Right cardiac atrium (tissue), 5 donors: ENCODE measurements around the gene SLX9. TPM values are rescaled to one million over a fixed set of nuclear protein-coding genes. Genes with fewer than 3 reads are reported as not detected.

Experiments used
- ATAC-seq, 2 donors: fragments of 200-7000 bp; cut with Tn5 transposase; one replicate each; pipeline versions ENCODE4 v1.8.0 to v1.9.1; 2020; ENCODE audit warnings: moderate library complexity in 2 of 2, mild to moderate bottlenecking in 1 of 2
- DNase-seq, 3 donors: peaks; one replicate each; pipeline ENCODE4 v3.0.0-alpha.2; 2020
- H3K27ac ChIP-seq: one replicate; pipeline ENCODE4 v1.5.1; 2013; ENCODE audit warnings: mild to moderate bottlenecking, low read length, control low read depth, moderate library complexity
- H3K27me3 ChIP-seq: one replicate; pipeline ENCODE4 v1.6.1; 2013; ENCODE audit not compliant: control insufficient read depth, insufficient read depth
- H3K4me1 ChIP-seq: one replicate; pipeline ENCODE4 v1.6.1; 2013; ENCODE audit warnings: low read length; ENCODE audit not compliant: control insufficient read depth, insufficient read depth
- H3K4me3 ChIP-seq: one replicate; pipeline ENCODE4 v1.5.1; 2013; ENCODE audit warnings: low read length, control low read depth
- H3K9me3 ChIP-seq: one replicate; pipeline ENCODE4 v1.6.1; 2013; ENCODE audit warnings: low read length; ENCODE audit not compliant: control insufficient read depth
- WGBS: extraction: QIAGEN DNeasy Blood & Tissue Kit; methylation state at CpG from one replicate; pipeline ENCODE4 v1.1.7; 2013; 5-methylcytosine and 5-hydroxymethylcytosine counted together
- intact Hi-C, 4 donors: fragments of 100-400 bp; cut with DNase I; formaldehyde crosslinking; loops; one replicate each; pipeline versions ENCODE4 v1.11.0 to v1.14.0; 2022 to 2023
- polyA plus RNA-seq: library from polyadenylated mRNA; stranded (reverse); fragments of 200-250 nt; gene quantifications from one replicate; pipeline ENCODE4 v1.2.3, GENCODE V29; 2013
- total RNA-seq, 4 donors: library from RNA; stranded (reverse); fragmentation: NEBNext Ultra II Directional; extraction: Animal tissue kit (Norgen Biotek cat#: 25700); gene quantifications; one replicate each; pipeline ENCODE4 v1.2.1, GENCODE V29; 2021
- donor health status: healthy with polysubstance abuse.
- donor health status: DM: no; HTN: yes; CAD: no.
- donor health status: DM: no; HTN: no; CAD: no.
- donor health status: DM: no; HTN: yes; CAD: no; lungs with severe emphysema.
- donor health status: DM: yes; HTN: yes; CAD: no.

The SLX9 gene
- total and polyA plus RNA-seq, 5 donors, result 19.2 to 26.5 (median 25.1) TPM

- Histone ChIP-seq H3K4me3 (peak overlapping the region; percentile 50), H3K9me3 (no peaks in the 10 kb centered on the region), H3K4me1 (no peaks in the 10 kb centered on the region), H3K27ac (no peak overlapping the region), H3K27me3 (no peaks in the 10 kb centered on the region)
- 2% methylated on average over 68 of the region's 68 CpGs for WGBS
- DNase-seq (peak in 2 of 3 donors; percentile 74 to 75), ATAC-seq (peak; percentile 34 to 50)
- intact Hi-C loops, result loop anchor here (5.0 to 10.0 kb wide), 3 partner anchors 40 to 138 kb away; partner anchors contain the start of gene UBE2G2 (in 3 of the 4)
These were observed 7.2 kb upstream of the SLX9 start for GRCh38 chr21:44932408-44933181.

- Histone ChIP-seq H3K27me3 (no peaks in the 10 kb centered on the region), H3K9me3 (no peaks in the 10 kb centered on the region), H3K27ac (no peak overlapping the region), H3K4me3 (no peak overlapping the region), H3K4me1 (no peaks in the 10 kb centered on the region)
- 74% methylated on average over 25 of the region's 25 CpGs for WGBS
- DNase-seq (peak in 1 of 3 donors; percentile 47), ATAC-seq (no peak)
- intact Hi-C loops, result loop anchor here (5.0 to 10.0 kb wide), 3 partner anchors 41 to 139 kb away; partner anchors contain the start of gene UBE2G2 (in 3 of the 4)
These were observed 6.5 kb upstream of the SLX9 start for GRCh38 chr21:44933199-44933917.

GRCh38 chr21:44933918-44934260 is 5.9 kb upstream of the SLX9 start:
- H3K27ac ChIP-seq, result no peak overlapping the region
- intact Hi-C loops, result loop anchor here (5.0 to 10.0 kb wide), 3 partner anchors 42 to 139 kb away; partner anchors contain the start of gene UBE2G2 (in 3 of the 4)
- peak in 1 of 3 donors; percentile 53 for DNase-seq
- no peaks in the 10 kb centered on the region for H3K9me3 ChIP-seq
- no peak for ATAC-seq
- H3K4me3 ChIP-seq, result no peak overlapping the region
- WGBS, result 95% methylated on average over 6 of the region's 6 CpGs
- H3K4me1 ChIP-seq, result no peaks in the 10 kb centered on the region
- H3K27me3 ChIP-seq, result no peaks in the 10 kb centered on the region

GRCh38 chr21:44934276-44934675 is 5.6 kb upstream of the SLX9 start:
- WGBS, result 98% methylated on average over 6 of the region's 6 CpGs
- intact Hi-C loops, result loop anchor here (5.0 to 10.0 kb wide), 3 partner anchors 42 to 139 kb away; partner anchors contain the start of gene UBE2G2 (in 3 of the 4)
- H3K4me1 ChIP-seq, result no peaks in the 10 kb centered on the region
- no peaks in the 10 kb centered on the region for H3K9me3 ChIP-seq
- H3K27me3 ChIP-seq, result no peaks in the 10 kb centered on the region
- no peak for DNase-seq
- no peak for ATAC-seq
- no peak overlapping the region for H3K4me3 ChIP-seq
- no peak overlapping the region for H3K27ac ChIP-seq

DNA sequence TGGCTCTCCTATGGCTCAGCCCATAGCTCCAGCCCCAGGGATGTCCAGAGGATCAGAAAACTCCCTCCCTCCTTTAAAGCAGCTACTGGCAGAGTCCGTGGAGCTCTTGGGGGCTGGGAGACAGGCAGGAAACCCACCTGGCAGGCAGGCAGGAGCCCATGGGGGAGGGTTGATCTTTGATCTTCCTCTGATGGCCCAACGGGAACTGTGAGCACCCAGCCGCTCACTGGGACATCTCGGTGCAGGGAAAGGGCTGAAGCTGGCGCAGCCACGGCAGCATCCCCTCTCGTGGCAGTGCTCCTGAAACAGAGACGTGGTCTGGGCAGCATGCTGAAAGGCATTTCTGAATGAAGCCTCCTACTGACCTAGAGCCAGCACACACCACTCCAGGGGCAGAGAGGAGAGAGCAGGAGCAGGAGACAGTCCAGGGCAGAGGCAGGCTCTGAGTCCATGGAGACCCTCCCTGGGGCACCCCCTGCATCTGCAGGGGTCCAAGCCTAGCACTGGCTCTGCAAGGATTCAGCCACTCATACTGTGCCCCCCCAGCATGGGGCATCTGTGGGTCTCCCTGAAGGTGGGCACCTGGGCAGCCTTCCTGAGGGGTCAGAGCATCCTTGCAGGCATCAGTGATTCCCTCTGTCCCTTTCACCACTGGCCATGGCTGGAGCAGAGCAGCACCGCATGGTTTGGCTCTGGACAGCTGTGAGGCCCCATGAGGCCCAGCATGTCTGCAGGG is 4.9 kb upstream of the SLX9 start:
- Histone ChIP-seq H3K27ac (no peak overlapping the region), H3K4me1 (no peaks in the 10 kb centered on the region), H3K9me3 (no peaks in the 10 kb centered on the region), H3K4me3 (no peak overlapping the region), H3K27me3 (no peaks in the 10 kb centered on the region)
- ATAC-seq, result no peak
- intact Hi-C loops, result loop anchor here (5.0 to 10.0 kb wide), 3 partner anchors 43 to 140 kb away; partner anchors contain the start of gene UBE2G2 (in 3 of the 4)
- peak; percentile 0 to 42 (median 40) for DNase-seq
- 89% methylated on average over 9 of the region's 9 CpGs for WGBS

- H3K4me3 ChIP-seq, result no peak overlapping the region
- DNase-seq (peak in 2 of 3 donors; percentile 4 to 43), ATAC-seq (no peak)
- no peaks in the 10 kb centered on the region for H3K27me3 ChIP-seq
- WGBS, result 90% methylated on average over 10 of the region's 10 CpGs
- no peaks in the 10 kb centered on the region for H3K9me3 ChIP-seq
- intact Hi-C loops, result loop anchor here (10.0 kb wide), 2 partner anchors 131 to 141 kb away; partner anchors contain the start of gene UBE2G2 (in 3 of the 4)
- H3K4me1 ChIP-seq, result no peaks in the 10 kb centered on the region
- no peak overlapping the region for H3K27ac ChIP-seq
These were observed 4.3 kb upstream of the SLX9 start for GRCh38 chr21:44935533-44935927.

DNA sequence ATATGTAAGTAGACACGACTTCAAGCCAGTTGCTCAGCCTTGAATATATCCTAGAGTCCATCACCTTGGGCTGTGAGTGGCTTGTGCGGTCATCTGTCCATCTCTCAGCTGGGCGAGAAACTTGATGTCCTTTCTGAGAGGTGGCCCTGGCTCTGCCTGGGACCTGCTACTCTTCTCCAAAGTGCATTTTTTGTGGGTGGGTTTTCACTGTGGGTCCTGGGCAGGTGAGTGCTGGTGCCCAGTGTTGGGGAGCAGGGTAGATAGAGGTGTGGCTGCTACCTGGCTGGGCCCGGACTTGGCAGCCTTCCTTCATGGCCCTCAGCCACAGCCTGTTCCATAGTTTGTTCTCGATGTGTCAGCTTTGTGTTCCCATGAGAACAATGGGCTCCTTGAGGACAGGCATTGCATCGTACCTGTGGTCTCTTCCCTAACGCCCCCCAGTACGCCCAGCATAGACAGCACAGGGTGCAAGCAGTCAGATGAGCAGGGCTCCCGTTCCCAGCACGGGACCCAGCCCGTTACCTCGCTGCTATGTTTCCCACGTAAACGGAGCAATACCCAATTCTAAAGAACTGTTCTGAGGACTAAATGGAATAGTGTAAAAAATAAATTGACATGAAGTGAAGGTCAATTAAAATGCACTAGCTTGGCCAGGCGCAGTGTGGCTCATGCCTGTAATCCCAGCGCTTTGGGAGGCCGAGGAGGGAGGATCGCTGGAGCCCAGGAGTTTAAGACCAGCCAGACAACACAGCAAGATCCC is 877 bp upstream of the SLX9 start:
- Histone ChIP-seq H3K27me3 (no peaks in the 10 kb centered on the region), H3K4me1 (no peaks in the 10 kb centered on the region), H3K4me3 (peak overlapping the region; percentile 96), H3K27ac (no peak overlapping the region), H3K9me3 (no peaks in the 10 kb centered on the region)
- 87% methylated on average over 18 of the region's 18 CpGs for WGBS
- peak in 1 of 3 donors; percentile 20 for DNase-seq
- intact Hi-C loops, result loop anchor here (10.0 kb wide), 2 partner anchors 134 to 144 kb away; partner anchors contain the start of gene UBE2G2 (in 3 of the 4)
- ATAC-seq, result no peak

DNA sequence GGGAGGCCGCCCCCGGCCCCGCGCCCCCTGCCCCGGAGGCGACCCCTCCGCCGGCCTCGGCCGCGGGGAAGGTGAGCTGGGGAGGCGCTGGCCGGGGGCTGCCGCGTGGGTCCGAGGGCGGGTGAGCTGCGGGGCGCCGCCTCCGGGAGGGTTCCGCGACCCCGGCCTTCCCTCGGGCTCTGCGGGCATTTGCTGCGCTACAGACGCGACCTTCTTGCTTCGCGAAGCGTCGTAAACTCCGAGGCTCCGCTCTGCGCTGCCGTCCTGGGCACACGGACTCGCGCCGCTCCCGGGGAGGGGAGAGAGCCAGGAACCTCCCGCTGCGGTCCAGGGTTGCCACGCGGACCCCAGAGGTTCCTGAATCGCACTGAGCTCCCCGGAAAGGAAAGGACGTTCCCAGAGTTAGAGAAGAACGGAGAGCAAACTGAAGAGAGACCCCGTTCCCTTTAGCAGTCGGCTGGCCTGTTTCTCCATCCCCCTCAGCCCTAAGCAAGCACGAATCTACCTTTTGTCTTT is 345 bp downstream of the SLX9 start:
- Histone ChIP-seq H3K4me3 (peak overlapping the region; percentile 96), H3K4me1 (no peaks in the 10 kb centered on the region), H3K27me3 (no peaks in the 10 kb centered on the region), H3K9me3 (no peaks in the 10 kb centered on the region), H3K27ac (no peak overlapping the region)
- intact Hi-C loops, result no loop called here
- WGBS, result under 1% methylated on average over 53 of the region's 53 CpGs
- ATAC-seq (peak in 1 of 2 donors; percentile 19), DNase-seq (peak in 1 of 3 donors; percentile 55)

DNA sequence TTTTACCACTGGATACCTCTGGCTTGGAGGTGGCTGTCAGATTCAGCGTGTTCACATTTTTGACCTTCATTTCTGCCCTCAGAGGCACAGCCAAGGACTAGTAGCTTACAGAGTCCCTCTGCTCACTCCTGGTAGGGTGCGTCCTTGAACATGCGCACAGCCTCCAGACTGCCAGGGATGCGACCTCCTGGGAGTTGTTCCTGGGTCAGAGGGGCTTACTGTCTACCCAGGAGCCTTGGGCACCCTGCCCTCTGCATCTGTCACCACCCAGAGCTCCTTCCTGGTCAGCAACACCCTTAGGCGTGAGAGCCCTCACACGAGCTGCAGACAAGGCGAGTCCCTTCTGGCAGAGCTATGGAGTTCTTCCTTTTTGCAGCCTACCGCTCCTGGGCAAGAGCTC is 1.7 kb downstream of the SLX9 start:
- Histone ChIP-seq H3K4me3 (no peak overlapping the region), H3K9me3 (no peaks in the 10 kb centered on the region), H3K4me1 (no peaks in the 10 kb centered on the region), H3K27ac (no peak overlapping the region), H3K27me3 (no peaks in the 10 kb centered on the region)
- intact Hi-C loops, result no loop called here
- WGBS, result 76% methylated on average over 8 of the region's 8 CpGs
- ATAC-seq, result no peak
- DNase-seq, result peak in 2 of 3 donors; percentile 53 to 55

DNA sequence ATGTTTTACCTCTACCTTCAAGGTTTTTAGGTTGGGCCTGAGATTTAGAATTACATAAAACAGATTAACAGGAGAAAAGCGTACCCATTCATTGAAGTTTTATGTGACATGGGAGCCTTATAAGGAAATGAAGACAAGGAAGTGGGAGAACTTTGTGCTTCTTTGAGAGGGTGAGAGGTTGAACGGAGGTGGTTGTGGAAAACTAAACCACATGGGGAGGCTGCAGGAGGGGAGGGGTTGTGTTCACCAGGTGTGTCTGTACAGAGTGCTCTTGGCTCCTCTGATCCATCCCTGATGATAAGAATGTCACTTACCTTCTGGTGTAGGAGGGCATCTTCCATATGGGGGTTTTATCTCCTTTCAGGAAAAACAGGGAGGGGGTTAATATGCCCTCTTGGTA is 2.7 kb downstream of the SLX9 start:
- intact Hi-C loops, result no loop called here

More for the DNA sequence above, 2.7 kb downstream of the SLX9 start:
- ATAC-seq, result no peak
- H3K4me3 ChIP-seq, result no peak overlapping the region
- DNase-seq, result no peak
- no peaks in the 10 kb centered on the region for H3K9me3 ChIP-seq
- H3K4me1 ChIP-seq, result no peaks in the 10 kb centered on the region
- H3K27ac ChIP-seq, result no peak overlapping the region
- 86% methylated on average over 2 of the region's 2 CpGs for WGBS
- H3K27me3 ChIP-seq, result no peaks in the 10 kb centered on the region
